ENCODE measurements around the gene DTNBP1. TPM values are rescaled to one million over a fixed set of nuclear protein-coding genes. Genes with fewer than 3 reads are reported as not detected.
A peak's percentile ranks its signal among the peaks of the same experiment; 100 is the strongest.

The DTNBP1 gene
- total and polyA plus RNA-seq, 2 of the 8 experiments (the other 6 are each of a cell fraction or from before 2014, with no cell fraction given), result 13.5 to 22.1 TPM

DNA sequence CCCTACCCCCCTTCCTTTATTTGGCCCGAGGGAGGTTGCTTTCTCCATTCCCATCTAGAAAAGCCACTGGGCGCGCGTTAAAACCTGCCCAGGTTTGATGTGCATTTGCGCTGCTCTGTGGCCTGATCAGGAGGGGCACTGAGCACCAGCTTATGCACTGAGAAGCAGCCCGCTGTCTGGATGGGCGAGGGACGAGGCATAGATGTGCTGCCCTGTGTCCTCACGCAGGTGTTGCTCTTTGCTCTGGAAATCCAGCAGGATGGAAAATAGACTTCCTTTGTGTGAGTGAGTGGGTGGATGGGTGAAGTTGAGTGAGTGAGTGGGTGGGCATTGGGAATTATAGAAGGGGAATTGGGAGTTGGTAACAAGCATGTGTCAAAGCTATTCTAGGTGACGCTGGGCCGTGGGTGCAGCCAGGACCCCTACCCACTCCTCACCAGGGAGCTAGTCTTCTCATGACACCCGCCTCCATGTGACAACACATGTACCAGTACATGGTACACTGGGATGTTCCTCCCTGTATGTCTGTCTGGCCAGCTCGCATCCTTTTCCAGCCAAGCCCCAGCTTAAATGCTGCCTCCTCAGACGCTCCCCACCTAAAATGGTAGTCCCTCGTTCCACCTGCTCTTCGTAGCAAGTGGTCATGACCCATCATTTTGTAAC is 162.6 kb downstream of the DTNBP1 start:
- TF ChIP-seq POLR2A (IDR thresholded peaks at IDR 0.05; ENCODE audit: control extremely low read depth in 1 of 2, low read depth in 2 of 2, low read length in 2 of 2), result peak in 1 of 2 experiments; percentile 26; a peak in 1 of 3 replicates
- TF ChIP-seq TAF1 (IDR thresholded peaks at IDR 0.05; ENCODE audit: low read depth, low read length), result no peak
- peak; percentile 53; the same call in 1 of the 2 replicates for TF ChIP-seq POLR2AphosphoS5 (IDR thresholded peaks at IDR 0.05; ENCODE audit: low read depth, low read length)
- TF ChIP-seq HDAC2 (IDR thresholded peaks at IDR 0.05; ENCODE audit: borderline replicate concordance in 1 of 2, low read depth in 2 of 2, low read length in 2 of 2), result no peak
- no peak for TF ChIP-seq BCL11A (IDR thresholded peaks at IDR 0.05; ENCODE audit: low read depth in 2 of 2, low read length in 2 of 2)
- TF ChIP-seq RAD21 (IDR thresholded peaks at IDR 0.05 in 1 of 2, conservative IDR thresholded peaks at IDR 0.05 in 1 of 2; ENCODE audit: low read depth in 2 of 2, low read length in 2 of 2), result no peak
- TF ChIP-seq KDM4A (IDR thresholded peaks at IDR 0.05; ENCODE audit: low read depth, low read length, severe bottlenecking), result no peak
- Histone ChIP-seq H4K8ac (ENCODE audit: extremely low read depth, insufficient read depth, low read length) (no peak overlapping the region), H2BK5ac (ENCODE audit: low read depth, low read length) (peak overlapping the region; percentile 30; the same call in 1 of the 2 replicates), H3K18ac (ENCODE audit: extremely low read depth, low read length) (no peak overlapping the region), H2BK15ac (ENCODE audit: low read length) (no peak overlapping the region), H3K4me1 (replicated peaks in 1 of 4; ENCODE audit: control insufficient read depth in 3 of 4, insufficient read depth in 4 of 4, low read length in 3 of 4) (peaks cover 0 to 3% (median 0%) of the 10 kb centered on the region in 4 experiments; a peak in 1 of 7 replicates), H3K9ac (replicated peaks in 1 of 4; ENCODE audit: extremely low read depth in 1 of 4, low read depth in 3 of 4, low read length in 3 of 4) (no peak overlapping the region), H2AFZ (ENCODE audit: low read length) (no peak overlapping the region), H4K20me1 (replicated peaks in 1 of 2; ENCODE audit: control insufficient read depth in 1 of 2, insufficient read depth in 2 of 2, low read length in 2 of 2) (peaks cover 46 to 51% of the 10 kb centered on the region in 2 experiments), H4K5ac (ENCODE audit: insufficient read length, low read depth, low read length) (no peak overlapping the region), H3K9me3 (ENCODE audit: insufficient read depth in 2 of 2, low read depth in 1 of 2, low read length in 1 of 2) (no peaks in the 10 kb centered on the region; a peak in 1 of 4 replicates), H3K27me3 (replicated peaks in 1 of 4; ENCODE audit: control insufficient read depth in 3 of 4, extremely low read depth in 1 of 4, insufficient read depth in 3 of 4, low read length in 3 of 4) (no peaks in the 10 kb centered on the region; a peak in 2 of 7 replicates), H2BK120ac (replicated peaks; ENCODE audit: low read depth, low read length) (no peak overlapping the region), H4K91ac (replicated peaks; ENCODE audit: insufficient read length, low read length) (no peak overlapping the region), H3K4ac (replicated peaks; ENCODE audit: insufficient read length, low read depth, low read length) (no peak overlapping the region), H3K79me2 (ENCODE audit: control insufficient read depth in 1 of 2, insufficient read depth in 2 of 2, low read length in 2 of 2) (peaks cover 0 to 98% of the 10 kb centered on the region in 2 experiments; a peak in 3 of 4 replicates), H3K79me1 (ENCODE audit: low read depth, low read length) (peaks cover 20% of the 10 kb centered on the region), H3K23me2 (ENCODE audit: low read depth, low read length) (no peaks in the 10 kb centered on the region), H3K27ac (ENCODE audit: low read depth, low read length) (no peak overlapping the region; the same call in 1 of the 2 replicates), H2BK20ac (ENCODE audit: low read length) (no peak overlapping the region), H3K14ac (ENCODE audit: insufficient read length) (no peak overlapping the region), H3K4me2 (ENCODE audit: insufficient read depth in 1 of 2, low read depth in 2 of 2, low read length in 2 of 2) (no peak overlapping the region), H2BK12ac (ENCODE audit: low read depth, low read length) (no peak overlapping the region), H3K23ac (ENCODE audit: insufficient read length) (no peak overlapping the region), H3K4me3 (ENCODE audit: extremely low read depth in 1 of 4, insufficient read depth in 2 of 4, low read depth in 3 of 4, low read length in 4 of 4) (no peak overlapping the region), H3K56ac (replicated peaks; ENCODE audit: insufficient read length, low read depth, low read length) (no peak overlapping the region), H3K36me3 (ENCODE audit: control insufficient read depth in 2 of 4, insufficient read depth in 4 of 4, low read length in 3 of 4) (peaks cover 56 to 96% (median 78%) of the 10 kb centered on the region in 4 experiments), H2AK5ac (ENCODE audit: low read depth, low read length) (no peak overlapping the region)
- POLR2A ChIA-PET (ENCODE audit: partially characterized antibody), result interaction anchor here (0.7 to 1.5 kb wide), 2 partner anchors 13 to 612 kb away, joined by 3 to 4 read pairs; no protein-coding TSS in a partner anchor
- DNase-seq (ENCODE audit: low read depth in 1 of 2, low spot score in 2 of 2), result no peak
- WGBS, 2 experiments (ENCODE audit: extremely low coverage in 1 of 2, insufficient coverage in 1 of 2, insufficient read length in 1 of 2, insufficient replicate concordance in 2 of 2, low coverage in 1 of 2, low lambda C conversion rate in 2 of 2, missing lambda C conversion rate in 1 of 2), result 84% methylated on average over 16 of the region's 16 CpGs; no CpG with 5 or more reads in 1 of the 2 experiments
- no peak for FAIRE-seq
- CTCF ChIA-PET (ENCODE audit: partially characterized antibody), result interaction anchor here (1.0 kb wide), 1 partner anchor 10 kb away, joined by 5 read pairs; no protein-coding TSS in a partner anchor
